H9 (cell line): ENCODE results near the gene EFNA5. TPM values are rescaled to one million over a fixed set of nuclear protein-coding genes. Genes with fewer than 3 reads are reported as not detected.

Experiments used
- DNase-seq: peaks from one replicate; pipeline ENCODE4 v3.0.0-alpha.2; 2017
- H2AFZ ChIP-seq: one replicate; pipeline ENCODE4 v1.6.1; 2013; ENCODE audit warnings: mild to moderate bottlenecking, low read length, control low read depth, moderate library complexity
- H2AK5ac ChIP-seq: 2 replicates; pipeline ENCODE4 v1.6.1; 2013; ENCODE audit warnings: low read length, control low read depth, mixed read lengths; ENCODE audit not compliant: insufficient read length
- H2BK120ac ChIP-seq: one replicate; pipeline ENCODE4 v1.6.1; 2013; ENCODE audit warnings: low read depth, mild to moderate bottlenecking, low read length, control low read depth, inconsistent platforms; ENCODE audit not compliant: poor library complexity, severe bottlenecking
- H2BK12ac ChIP-seq: 2 replicates; pipeline ENCODE4 v1.6.1; 2013; ENCODE audit warnings: low read length, control low read depth, mixed read lengths, low read depth; ENCODE audit not compliant: insufficient read length
- H2BK15ac ChIP-seq: 2 replicates; pipeline ENCODE4 v1.6.1; 2013; ENCODE audit warnings: low read depth, low read length, control low read depth
- H2BK20ac ChIP-seq: one replicate; pipeline ENCODE4 v1.6.1; 2013; ENCODE audit warnings: low read depth, mild to moderate bottlenecking, low read length, control low read depth, inconsistent platforms; ENCODE audit not compliant: poor library complexity, severe bottlenecking
- H2BK5ac ChIP-seq: 2 replicates; pipeline ENCODE4 v1.6.1; 2013; ENCODE audit warnings: low read length, control low read depth, mixed read lengths; ENCODE audit not compliant: insufficient read length
- H3K14ac ChIP-seq: 2 replicates; pipeline ENCODE4 v1.6.1; 2013; ENCODE audit warnings: low read length, control low read depth; ENCODE audit not compliant: insufficient read depth
- H3K18ac ChIP-seq: 2 replicates; pipeline ENCODE4 v1.6.1; 2013; ENCODE audit warnings: low read depth, mild to moderate bottlenecking, mixed read lengths, low read length, control low read depth; ENCODE audit not compliant: insufficient read length
- H3K23ac ChIP-seq: 2 replicates; pipeline ENCODE4 v1.6.1; 2013; ENCODE audit warnings: low read length, control low read depth, mixed read lengths, low read depth; ENCODE audit not compliant: insufficient read length
- H3K23me2 ChIP-seq: 2 replicates; pipeline ENCODE4 v1.6.1; 2013; ENCODE audit warnings: low read depth, mild to moderate bottlenecking, mixed read lengths, low read length, control low read depth; ENCODE audit not compliant: insufficient read length, poor library complexity, severe bottlenecking
- H3K27ac ChIP-seq: 2 replicates; pipeline ENCODE4 v1.5.1; 2013; ENCODE audit warnings: low read length, control low read depth, mixed read lengths, low read depth; ENCODE audit not compliant: insufficient read length
- H3K27me3 ChIP-seq: 2 replicates; pipeline ENCODE4 v1.6.1; 2013; ENCODE audit warnings: low read length, control low read depth, inconsistent platforms; ENCODE audit not compliant: insufficient read depth
- H3K4ac ChIP-seq: 2 replicates; pipeline ENCODE4 v1.6.1; 2013; ENCODE audit warnings: low read depth, mild to moderate bottlenecking, control low read depth, inconsistent platforms, low read length, moderate library complexity
- H3K4me1 ChIP-seq: 2 replicates; pipeline ENCODE4 v1.6.1; 2013; ENCODE audit warnings: low read length, control low read depth, inconsistent platforms; ENCODE audit not compliant: insufficient read depth
- H3K4me2 ChIP-seq: 2 replicates; pipeline ENCODE4 v1.6.1; 2013; ENCODE audit warnings: low read length, control low read depth, mixed read lengths; ENCODE audit not compliant: insufficient read length, insufficient read depth
- H3K56ac ChIP-seq: 2 replicates; pipeline ENCODE4 v1.6.1; 2013; ENCODE audit warnings: low read depth, mild to moderate bottlenecking, mixed read lengths, low read length, control low read depth; ENCODE audit not compliant: insufficient read length
- H3K79me1 ChIP-seq: 2 replicates; pipeline ENCODE4 v1.6.1; 2013; ENCODE audit warnings: low read depth, mild to moderate bottlenecking, moderate library complexity, low read length, control low read depth, inconsistent platforms; ENCODE audit not compliant: insufficient read depth, poor library complexity, severe bottlenecking
- H3K79me2 ChIP-seq: 2 replicates; pipeline ENCODE4 v1.6.1; 2013; ENCODE audit warnings: low read length, control low read depth, inconsistent platforms; ENCODE audit not compliant: insufficient read depth
- H3K9ac ChIP-seq: 2 replicates; pipeline ENCODE4 v1.6.1; 2013; ENCODE audit warnings: low read length, control low read depth, mixed read lengths; ENCODE audit not compliant: insufficient read length; ENCODE audit errors: extremely low read depth
- H3K9me3 ChIP-seq: one replicate; pipeline ENCODE4 v1.6.1; 2013; ENCODE audit warnings: low read depth, low read length, inconsistent platforms; ENCODE audit not compliant: control insufficient read depth
- H3T11ph ChIP-seq: one replicate; pipeline ENCODE4 v1.6.1; 2013; ENCODE audit warnings: mild to moderate bottlenecking, low read length, control low read depth, inconsistent platforms
- H4K20me1 ChIP-seq: one replicate; pipeline ENCODE4 v1.6.1; 2013; ENCODE audit not compliant: control insufficient read depth, insufficient read length, insufficient read depth
- H4K5ac ChIP-seq: 2 replicates; pipeline ENCODE4 v1.6.1; 2013; ENCODE audit warnings: low read depth, mild to moderate bottlenecking, mixed read lengths, low read length, control low read depth; ENCODE audit not compliant: insufficient read length
- H4K8ac ChIP-seq: replicated peaks from 2 replicates; pipeline ENCODE4 v1.6.1; 2013; ENCODE audit warnings: low read length, control low read depth, mixed read lengths, low read depth; ENCODE audit not compliant: insufficient read length
- H4K91ac ChIP-seq: 2 replicates; pipeline ENCODE4 v1.6.1; 2013; ENCODE audit warnings: low read depth, mild to moderate bottlenecking, moderate library complexity, mixed read lengths, low read length, control low read depth; ENCODE audit not compliant: insufficient read length
- H3K27ac Mint-ChIP-seq, 3 experiments: 2 replicates in 2 of 3; 3 replicates in 1 of 3; pipeline ENCODE4 v1.8.0; 2020 to 2021; ENCODE audit warnings: mixed read lengths in 3 of 3, mild to moderate bottlenecking in 1 of 3, moderate library complexity in 1 of 3
- H3K27me3 Mint-ChIP-seq: 2 replicates; pipeline ENCODE4 v1.8.0; 2021; ENCODE audit warnings: low read depth, mild to moderate bottlenecking, moderate library complexity, mixed read lengths
- H3K36me3 Mint-ChIP-seq, 3 experiments: 2 replicates in 2 of 3; 3 replicates in 1 of 3; pipeline ENCODE4 v1.8.0; 2020 to 2021; ENCODE audit warnings: low read depth in 3 of 3, mixed read lengths in 3 of 3; ENCODE audit not compliant: insufficient read depth in 1 of 3
- H3K4me1 Mint-ChIP-seq, 2 experiments: 2 replicates each; pipeline ENCODE4 v1.8.0; 2020; ENCODE audit warnings: mixed read lengths in 2 of 2
- H3K4me3 Mint-ChIP-seq, 2 experiments: 2 replicates in 1 of 2; 3 replicates in 1 of 2; pipeline ENCODE4 v1.8.0; 2020 to 2021; ENCODE audit warnings: mild to moderate bottlenecking in 2 of 2, mixed read lengths in 2 of 2, moderate library complexity in 1 of 2
- H3K9me3 Mint-ChIP-seq, 2 experiments: 2 replicates in 1 of 2; 3 replicates in 1 of 2; pipeline ENCODE4 v1.8.0; 2020; ENCODE audit warnings: mild to moderate bottlenecking in 2 of 2, mixed read lengths in 2 of 2, moderate library complexity in 1 of 2
- CTCF ChIP-seq: fragments of 200-600 bp; sonication (generic); conservative IDR thresholded peaks from 3 replicates; pipeline ENCODE4 v1.8.0; 2021; ENCODE audit warnings: antibody characterized with exemption, mild to moderate bottlenecking
- WGBS: extraction: QIAGEN DNeasy Blood & Tissue Kit; methylation state at CpG from one replicate; pipeline ENCODE4 v1.1.7; 2013; ENCODE audit warnings: missing lambda C conversion rate, low lambda C conversion rate, mixed read lengths; ENCODE audit not compliant: insufficient read length; ENCODE audit errors: extremely low coverage; 5-methylcytosine and 5-hydroxymethylcytosine counted together
- total RNA-seq: library from RNA; stranded (reverse); gene quantifications from 2 replicates; pipeline ENCODE4 v1.2.1, GENCODE V29; 2021

Gene EFNA5
- total RNA-seq, 1 experiment from 2014 or later = 20.4 TPM

GRCh38 chr5:107542428-107542827, 128.3 kb downstream of the EFNA5 start:
- Histone ChIP-seq H3K23me2 (peaks cover 2% of the 10 kb centered on the region), H3K9ac (no peak overlapping the region), H2BK120ac (no peak overlapping the region), H2BK15ac (no peak overlapping the region), H3K79me1 (no peaks in the 10 kb centered on the region), H2BK20ac (no peak overlapping the region), H3K14ac (no peak overlapping the region), H2AFZ (no peak overlapping the region), H3K27me3 (no peaks in the 10 kb centered on the region), H3K79me2 (no peaks in the 10 kb centered on the region), H3T11ph (no peak overlapping the region), H3K56ac (no peak overlapping the region), H4K20me1 (no peaks in the 10 kb centered on the region), H4K5ac (no peak overlapping the region), H3K4me2 (no peak overlapping the region), H2BK5ac (no peak overlapping the region), H2BK12ac (no peak overlapping the region), H4K8ac (no peak overlapping the region), H2AK5ac (no peak overlapping the region), H3K9me3 (no peaks in the 10 kb centered on the region), H3K23ac (no peak overlapping the region), H4K91ac (no peak overlapping the region), H3K4ac (no peak overlapping the region), H3K18ac (no peak overlapping the region), H3K4me1 (no peaks in the 10 kb centered on the region), H3K27ac (no peak overlapping the region)
- no peak for TF ChIP-seq CTCF
- no peak for DNase-seq
- Mint-ChIP-seq H3K4me1 (peaks cover 39 to 54% of the 10 kb centered on the region in 2 experiments), H3K9me3 (no peaks in the 10 kb centered on the region), H3K27me3 (no peaks in the 10 kb centered on the region), H3K36me3 (peaks cover 0 to 3% (median 0%) of the 10 kb centered on the region in 3 experiments; a peak in 1 of 7 replicates), H3K4me3 (no peak overlapping the region), H3K27ac (no peak overlapping the region)
- WGBS = no CpG with 5 or more reads among the region's 4 CpGs
